Stimulated activated CD4-positive, alpha-beta T cell treated with anti-CD3 and anti-CD28 coated beads, TNF-alpha, amount 100 ng/mL, for 24 hours (primary cell): ENCODE data around the gene PIEZO2.
"Not testable (repeated sequence)": the region's sequence is repeated elsewhere in the genome, so short reads cannot be mapped to it uniquely, and the experiment has no call there.

ENCODE experiments used
- DNase-seq, 3 experiments: peaks; one replicate each; pipeline ENCODE4 v3.0.0-alpha.2; 2020; ENCODE audit warnings: low read depth in 3 of 3

Gene PIEZO2

DNA sequence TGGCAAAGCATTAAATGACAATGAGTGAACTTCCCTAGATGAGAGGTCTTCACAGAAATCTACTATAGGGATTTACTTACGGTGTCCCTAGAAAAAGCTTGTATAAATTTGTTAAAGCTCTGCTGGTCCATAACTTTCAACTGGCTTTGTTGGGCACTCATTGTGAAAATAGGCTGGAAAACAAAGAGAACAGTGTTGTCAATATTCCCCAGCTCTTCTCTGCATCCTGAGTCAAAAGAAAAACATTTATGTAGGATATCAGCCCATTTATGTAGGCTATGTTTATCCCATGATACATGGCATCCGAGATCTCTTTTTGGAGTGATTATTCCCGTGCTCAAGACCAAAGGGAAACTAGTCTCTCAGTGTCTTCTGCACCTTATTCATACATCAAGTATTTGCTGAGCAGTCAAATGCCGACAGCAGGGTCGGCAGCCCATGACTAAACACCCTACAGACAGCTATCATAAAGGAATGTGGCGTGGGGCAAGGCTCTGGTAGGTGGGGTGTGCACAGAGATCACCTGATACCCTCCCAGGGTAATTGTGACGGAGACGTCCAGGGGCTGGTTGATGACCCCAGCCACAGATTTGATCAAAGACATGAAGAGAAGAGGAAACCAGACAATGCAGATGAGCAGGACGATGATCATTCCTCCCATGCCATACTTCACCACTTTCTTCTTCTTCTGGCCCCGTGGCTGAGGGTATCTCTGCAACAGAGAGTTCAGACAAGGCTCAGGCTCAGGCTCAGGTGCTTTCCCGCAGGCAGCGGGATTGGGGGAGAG is 467.6 kb downstream of the PIEZO2 start:
- DNase-seq: no peak

DNA sequence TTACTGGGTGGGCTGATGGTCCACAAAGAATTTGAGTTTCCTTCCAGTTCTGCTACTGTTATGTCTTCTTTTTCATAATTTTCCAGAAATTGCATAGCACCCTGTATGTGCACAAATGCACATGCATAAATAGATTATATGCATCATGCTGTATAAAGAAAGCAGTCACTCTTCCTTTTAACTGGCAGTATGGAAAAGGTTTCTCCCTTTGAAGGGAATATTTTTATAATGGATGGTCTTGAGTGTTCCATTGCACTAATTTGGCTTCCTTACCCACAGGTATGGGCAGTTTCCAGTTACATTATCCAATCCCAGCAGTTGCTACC is 469.1 kb downstream of the PIEZO2 start:
- DNase-seq: no peak

DNA sequence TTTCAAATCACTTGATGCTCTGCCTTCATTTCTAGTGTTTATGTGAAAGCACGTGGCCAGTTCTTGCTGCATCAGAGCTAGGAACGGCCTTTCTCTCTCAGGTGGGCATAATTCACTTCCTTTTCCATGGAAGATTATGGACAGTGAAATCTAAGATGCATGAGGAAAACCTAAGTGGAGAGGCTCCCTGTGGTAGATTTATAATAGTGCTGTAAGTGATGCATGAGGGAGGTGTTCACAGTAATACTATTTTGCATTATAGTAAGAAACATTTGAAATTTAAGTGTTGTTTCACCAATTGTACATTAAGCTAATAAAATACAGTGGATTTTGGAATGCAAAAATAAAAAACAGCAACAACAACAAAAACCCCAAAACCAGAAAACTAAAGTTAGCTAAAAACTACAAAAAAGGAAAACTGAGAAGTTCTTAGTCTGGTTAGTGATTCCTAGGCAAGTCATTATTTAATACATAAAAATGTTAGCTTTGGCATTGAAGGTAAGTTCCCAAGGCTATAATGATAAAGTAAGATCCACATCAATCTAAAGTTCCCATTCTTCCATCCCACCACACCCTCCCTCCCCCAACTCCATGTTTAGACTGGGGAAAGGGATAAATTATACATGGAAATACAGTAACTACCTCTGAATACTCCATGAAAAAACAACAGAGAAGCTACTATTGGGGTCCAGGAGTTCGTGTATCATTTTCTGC is 469.7 kb downstream of the PIEZO2 start:
- DNase-seq: no peak

DNA sequence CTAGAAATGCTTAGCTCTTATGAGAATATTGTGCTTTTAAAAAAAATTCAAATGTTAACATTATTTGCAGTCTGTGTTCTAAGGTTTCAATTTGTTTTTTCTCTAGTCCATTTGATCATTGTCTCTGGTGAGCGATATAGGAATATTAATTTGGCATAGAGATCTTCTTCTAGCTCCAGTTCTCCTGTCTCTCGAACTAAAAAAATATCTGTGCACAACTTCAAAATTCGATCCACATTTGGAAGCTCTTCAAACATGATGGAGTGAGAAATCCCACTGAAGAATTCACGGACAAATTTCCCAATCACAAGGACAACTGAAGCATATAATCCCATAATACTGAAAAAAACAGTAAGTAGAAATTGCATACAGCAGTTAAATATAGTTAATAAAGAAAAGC is 477.9 kb downstream of the PIEZO2 start:
- DNase-seq: no peak

DNA sequence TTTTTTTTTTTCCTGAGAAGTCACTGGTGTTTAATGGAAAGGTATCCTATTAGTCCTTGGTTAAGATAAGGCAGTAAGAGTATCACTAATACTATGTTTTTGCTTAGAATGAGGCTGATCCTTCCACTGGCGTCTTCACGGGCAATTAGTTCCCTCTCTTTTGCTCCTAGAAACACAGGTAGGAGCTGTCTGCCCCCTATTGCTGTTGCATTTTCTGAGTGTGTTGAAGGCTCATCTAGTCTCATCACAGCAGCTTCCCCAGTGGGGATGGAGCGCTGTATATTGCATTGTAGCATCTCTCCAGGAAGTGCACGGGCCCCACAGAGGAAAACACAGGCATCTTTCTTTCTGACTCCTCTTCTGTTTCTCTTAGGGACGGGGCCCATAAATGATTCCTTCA is 478.5 kb downstream of the PIEZO2 start:
- no peak for DNase-seq

DNA sequence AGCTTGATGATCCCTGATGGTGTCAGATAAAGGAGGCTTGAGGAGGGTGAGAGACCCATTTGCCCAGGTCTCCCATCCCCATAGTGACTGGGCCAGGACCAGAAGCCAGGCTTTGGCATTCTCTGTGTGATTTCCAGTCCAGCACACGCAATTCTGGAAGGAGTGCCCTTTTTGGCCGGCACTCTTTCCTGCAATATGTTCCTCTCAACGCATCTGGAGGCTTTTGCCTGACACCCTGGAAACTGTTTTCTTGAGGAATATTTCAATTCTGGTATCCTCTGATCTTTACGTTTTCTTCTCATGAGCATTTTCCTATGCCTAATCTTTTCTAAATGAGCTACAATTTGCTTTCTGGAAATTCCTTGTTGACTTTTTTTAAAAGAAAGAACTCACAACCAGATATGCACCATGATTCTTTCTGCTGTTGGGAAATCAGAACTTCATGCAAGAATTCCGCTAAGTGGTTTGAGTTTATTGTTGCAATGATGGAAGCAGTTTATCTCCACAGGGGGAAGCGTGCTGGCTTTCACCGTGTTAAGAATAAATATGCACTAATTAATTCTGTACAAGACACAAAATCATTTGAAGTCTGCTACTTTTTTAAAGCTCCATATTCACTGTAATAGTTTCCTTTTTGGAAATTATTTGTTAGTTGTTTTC is 479.8 kb downstream of the PIEZO2 start:
- DNase-seq: no peak

DNA sequence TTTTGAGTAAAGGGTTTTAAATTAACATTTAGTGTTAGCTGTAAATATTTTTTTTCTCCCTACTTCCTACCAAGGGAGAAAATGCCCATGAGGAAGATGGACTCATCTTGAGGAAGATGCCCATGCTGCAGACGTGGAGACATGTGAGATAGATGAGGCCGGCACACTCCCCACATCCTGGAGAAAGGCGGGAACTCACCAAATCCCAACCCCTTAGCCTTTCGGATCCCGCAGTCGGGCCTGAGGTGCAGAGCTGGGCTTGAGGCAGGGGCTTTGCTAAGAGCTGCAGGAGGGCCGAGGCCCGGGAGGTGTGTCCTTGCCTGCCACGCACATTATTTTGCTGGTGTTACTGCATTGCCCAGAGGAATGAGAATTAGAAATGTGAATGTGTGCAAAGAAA is 485.6 kb downstream of the PIEZO2 start:
- DNase-seq: no peak

DNA sequence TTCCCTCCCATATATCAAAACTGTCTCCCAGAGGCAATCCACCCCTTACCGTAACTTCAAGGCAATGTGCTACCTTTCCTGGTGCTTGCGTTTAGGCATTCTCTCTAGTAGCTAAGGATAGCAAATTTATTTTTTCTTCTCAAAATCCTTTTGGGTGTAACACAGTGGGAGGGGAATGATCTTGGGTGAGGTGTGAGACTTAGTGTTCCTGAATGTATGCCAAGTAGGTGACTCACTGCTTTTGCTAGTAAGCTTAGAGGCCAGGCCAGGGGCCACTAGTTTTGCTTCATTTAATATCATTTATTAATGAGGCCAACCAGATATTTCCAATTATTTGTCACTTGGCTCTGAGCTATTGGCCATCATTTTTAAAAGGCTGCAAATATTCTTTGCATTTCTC is 488.1 kb downstream of the PIEZO2 start:
- no peak for DNase-seq

DNA sequence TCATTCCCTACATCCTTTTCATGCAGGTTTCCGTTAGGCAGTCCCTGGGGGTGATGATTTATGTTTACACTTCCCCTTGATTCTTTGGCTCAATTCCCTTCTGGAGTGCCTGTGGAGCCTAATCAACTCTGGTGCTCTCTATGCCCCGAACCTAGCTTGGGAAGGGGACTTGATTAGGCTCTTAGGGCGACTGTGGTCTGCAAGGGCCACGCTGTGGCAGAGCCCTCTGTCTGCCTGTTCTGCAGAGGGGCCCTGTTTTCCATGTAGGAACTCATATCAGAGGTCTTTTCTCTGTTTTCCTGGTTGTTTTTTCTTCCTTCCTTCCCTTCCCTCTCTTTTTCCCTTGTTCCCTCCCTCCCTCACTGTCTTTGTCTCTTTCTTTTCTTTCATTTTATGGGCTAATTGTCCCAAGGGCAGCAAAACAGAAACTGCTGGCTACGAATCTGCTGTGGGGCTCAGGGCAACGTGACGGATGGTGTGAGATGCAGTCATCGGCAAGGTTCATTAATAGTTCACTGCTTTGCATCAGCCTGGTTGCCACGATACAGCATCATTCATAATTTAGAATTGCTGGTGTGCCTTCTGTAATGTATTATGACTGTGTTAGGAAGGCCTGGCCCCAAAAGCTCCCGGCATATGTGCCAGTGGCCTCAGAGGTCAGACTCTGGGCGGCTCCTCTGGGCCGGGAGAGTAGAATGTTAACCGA is 489.0 kb downstream of the PIEZO2 start:
- DNase-seq: no peak

DNA sequence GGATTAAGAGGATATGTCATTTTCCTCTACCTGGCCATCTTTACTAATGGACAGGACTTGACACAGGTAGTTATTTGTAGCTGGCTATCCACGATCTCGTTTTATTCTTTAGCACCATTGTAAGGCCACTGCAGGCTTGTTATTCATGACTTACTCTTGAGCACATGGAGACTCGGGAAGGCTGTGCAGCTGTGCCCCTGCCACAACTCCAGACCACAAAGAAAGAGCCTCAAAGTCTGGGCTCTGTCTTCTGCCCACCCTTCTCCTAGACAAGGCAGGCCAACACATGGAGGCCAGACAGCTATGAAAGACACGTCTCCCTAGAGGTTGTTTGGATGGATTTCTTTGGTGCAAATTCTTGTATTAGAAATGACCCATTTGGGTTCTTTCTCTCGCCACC is 489.8 kb downstream of the PIEZO2 start:
- DNase-seq: no peak

DNA sequence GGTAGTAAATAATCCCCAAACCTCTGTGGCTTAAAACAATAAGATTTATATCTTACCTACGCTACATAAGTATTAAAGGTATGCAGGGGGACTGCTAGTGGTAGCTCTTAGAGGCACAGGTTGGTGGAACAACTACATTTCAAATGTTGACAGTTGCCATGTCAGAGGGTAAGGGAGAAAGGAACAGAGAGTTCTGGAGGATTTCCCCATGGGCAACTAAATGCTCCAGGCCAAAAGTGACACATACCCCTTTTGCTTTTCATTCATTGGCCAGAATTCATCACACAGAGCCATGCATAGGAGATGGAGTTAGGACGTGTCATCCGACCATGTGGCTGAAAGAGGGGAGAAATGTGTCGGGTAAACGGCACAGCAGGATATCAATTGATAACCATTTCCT is 490.4 kb downstream of the PIEZO2 start:
- DNase-seq: no peak

DNA sequence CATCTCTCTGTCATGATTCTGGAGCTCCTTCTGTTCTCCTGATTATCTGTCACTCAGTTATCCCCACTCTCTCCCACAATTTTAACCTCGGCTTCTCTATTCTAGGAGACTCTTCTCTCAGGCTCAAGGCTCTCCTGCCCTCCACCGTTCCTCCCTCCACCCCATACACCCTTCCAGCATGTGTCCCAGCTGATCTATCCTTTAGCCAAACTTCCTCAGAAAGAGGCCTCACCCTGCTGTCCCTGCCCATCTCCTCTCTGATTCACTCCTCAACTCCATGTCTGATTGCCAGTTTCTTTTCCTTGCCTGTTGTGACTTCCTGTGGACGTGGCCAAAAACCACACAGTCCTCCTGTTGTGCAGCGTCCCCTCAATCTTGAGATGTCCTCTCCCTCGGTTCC is 505.4 kb downstream of the PIEZO2 start:
- not testable (repeated sequence) for DNase-seq

DNA sequence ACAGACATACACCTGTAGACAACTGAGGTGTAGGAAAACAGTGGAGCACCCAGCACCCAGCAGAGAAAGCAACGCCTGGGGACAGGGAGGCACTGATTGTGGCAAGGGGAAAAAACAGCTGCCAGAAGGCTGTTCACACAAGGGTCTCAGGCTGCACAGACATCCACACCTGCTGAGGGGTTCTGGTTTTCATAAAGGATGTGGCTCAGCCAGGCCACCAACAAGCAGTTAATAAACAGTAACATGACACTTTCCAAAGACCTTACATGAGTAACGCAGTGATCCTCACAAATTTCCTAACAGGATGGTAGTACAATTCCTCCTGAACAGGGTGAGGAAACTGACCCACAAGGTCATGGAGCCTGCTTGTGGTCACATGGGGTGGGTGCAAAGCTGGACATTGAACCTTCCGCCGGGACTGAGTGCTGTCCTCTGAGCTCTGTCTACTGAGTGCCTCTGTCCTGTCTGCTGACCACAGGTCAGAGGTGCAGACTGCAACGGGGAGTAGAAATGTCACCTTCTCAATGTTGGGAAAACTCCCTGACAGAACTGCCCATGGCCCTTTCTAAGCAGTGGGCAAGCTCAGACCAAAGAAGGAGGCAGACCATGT is 506.3 kb downstream of the PIEZO2 start:
- not testable (repeated sequence) for DNase-seq

DNA sequence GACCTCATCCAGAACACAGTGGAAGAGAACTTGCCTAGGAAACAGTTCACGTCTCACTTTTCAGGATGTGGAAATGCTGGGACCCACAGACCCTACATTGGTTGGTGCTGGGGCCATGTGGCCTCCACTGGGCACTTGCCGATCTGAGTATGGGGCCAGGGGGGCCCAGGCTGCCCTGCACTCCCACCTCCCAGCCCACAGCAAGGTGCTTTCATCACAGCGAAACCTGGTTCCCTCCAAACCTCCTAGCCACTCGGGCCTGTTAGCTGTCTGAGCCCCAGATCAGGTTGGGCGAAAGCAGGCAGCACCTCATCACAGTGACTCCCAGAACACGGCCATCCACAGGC is 510.9 kb downstream of the PIEZO2 start:
- DNase-seq: not testable (repeated sequence)

DNA sequence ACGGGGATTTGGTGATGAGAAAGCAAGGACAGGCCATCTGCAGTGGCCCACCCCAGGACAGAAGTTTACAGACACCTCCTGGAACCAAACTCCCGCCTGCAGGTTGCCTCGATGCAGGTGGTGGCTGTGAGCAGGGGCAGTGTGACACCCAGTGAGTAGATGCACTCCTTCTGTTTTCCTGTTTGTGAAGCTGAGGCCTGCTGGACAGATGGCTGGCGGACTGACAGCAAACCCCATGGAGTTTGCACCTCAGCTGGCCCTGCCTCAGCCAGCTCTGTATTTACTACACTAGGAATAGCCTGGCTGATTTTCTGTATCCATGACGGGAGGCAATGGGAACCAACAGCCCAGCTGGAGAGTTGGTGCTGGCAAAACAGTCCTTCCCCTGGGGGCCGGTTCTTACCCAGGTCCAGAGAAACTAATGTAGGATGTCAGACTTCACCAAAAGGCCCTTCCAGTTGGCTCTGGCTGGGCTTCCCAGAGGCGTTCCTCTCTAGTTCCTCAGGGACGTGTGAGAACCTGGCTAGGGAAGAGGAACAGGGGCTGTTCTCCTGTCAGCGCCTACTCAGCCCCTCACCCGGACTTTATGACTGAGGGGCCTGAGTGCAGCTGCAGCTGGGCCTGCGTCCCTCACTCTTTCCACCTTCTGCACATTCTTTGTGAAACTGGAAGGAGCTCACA is 511.4 kb downstream of the PIEZO2 start:
- DNase-seq: not testable (repeated sequence)

DNA sequence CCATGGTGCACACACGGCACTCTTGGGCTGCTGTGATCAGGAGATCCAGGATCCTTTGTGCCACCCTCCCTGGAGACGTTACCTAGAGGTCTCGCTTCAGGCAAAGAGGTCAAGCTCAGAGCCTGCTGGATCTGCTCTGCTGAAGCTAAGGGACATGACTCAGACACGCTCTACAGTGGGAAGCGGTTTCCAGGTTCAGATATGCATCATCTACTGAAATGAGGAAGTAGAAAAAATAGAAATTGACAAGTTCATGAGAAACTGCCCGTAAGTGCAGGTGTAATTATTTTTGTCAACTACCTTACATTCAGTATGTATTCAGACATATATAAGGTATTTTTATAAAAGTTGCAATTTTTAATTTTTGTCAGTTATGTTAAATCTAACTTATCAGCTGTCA is 520.3 kb downstream of the PIEZO2 start:
- DNase-seq: not testable (repeated sequence)

DNA sequence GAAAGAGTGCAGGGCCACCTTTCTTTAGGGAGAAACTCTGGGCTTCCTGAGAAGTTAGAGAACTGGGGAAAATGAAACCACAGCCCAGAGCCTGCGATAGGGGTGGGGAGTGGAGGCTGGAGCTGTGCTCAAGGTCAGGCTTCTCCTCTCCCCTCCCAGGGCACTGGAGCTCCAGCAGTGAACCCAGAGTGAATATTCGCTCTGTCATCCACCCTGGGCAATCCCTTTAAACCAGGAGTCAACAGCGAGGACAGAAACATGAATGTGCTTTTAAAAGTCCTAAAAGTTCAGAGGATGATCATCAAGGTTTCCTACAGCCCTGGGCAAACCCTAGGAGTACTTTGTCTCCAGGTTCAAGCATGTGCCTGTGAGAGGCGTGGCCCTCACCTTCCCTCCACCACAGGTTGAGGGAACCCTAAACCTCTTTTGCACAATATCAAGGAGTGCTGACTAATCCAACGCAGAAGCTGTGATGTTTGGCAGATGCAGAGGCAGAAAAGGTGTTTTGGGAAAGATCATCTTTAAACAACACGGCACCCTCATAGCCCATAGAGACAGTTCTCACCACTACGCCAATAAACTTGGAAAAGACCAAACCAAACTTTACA is 522.7 kb downstream of the PIEZO2 start:
- DNase-seq: not testable (repeated sequence)

DNA sequence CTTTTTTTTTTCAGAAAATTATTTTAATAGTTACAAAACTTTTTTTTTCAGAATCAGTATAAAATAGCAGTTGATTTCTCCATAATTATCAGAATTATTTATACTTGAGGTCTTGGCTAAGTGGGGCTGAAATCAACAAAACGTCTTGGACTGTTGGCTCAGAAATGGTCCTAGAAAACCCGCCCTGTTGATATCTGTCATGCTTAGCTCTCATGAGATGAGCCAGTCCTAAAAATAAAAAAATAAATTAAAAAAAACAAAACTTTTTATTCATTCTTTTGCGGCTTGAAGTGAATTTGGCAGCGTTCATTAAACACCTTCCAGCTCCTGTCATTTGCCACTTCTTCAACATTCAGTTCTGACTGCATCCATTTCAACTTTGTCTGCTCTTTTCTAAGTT is 525.8 kb downstream of the PIEZO2 start:
- DNase-seq: not testable (repeated sequence)

DNA sequence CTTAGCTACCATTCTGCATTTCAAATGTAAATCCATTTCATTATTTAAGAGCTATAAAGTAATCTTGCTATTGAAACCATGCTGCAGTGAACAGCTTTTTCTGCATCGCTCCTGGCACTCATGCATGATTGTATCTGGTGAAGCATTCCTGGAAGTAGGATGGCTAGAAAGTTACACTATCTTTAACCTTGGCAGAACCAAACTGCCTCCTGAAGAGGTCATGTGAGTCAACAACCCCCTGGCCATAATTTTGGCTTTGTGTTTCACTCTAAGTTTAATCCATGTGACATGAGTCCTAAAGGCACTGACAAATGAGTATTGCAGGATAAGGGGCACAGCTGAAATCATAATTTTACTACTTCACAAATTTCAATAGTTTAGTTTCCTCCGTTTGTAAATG is 526.4 kb downstream of the PIEZO2 start:
- DNase-seq: not testable (repeated sequence)

DNA sequence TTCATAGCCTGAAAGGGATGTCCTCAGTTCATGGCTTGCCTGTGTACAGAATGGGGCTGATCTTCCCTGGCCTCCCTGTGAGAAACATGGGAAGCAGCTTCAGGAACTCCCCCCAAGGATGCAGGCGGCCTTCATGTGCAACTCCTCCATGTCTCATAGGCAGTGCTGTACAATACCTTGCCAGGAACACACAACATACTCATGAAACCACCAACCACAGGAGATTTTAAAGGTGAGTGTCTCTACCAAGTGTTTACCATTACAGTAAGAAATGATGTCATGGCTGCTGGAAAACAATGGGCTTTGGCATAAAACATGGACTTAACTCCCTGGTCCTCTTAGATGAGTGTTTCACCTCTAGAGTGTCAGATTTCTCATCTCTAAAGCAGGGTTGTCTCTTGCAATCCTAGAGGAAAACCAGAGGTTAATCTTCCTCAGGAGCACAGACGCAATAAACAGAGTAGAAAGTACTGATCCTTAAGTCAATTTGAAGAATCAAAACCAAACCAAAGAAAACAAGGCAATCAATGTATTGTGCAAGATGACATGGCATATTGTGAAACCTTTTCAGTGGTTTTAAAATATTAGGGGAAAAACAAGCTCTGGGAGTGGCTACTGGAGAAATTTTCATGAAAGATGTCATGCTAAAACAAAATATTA is 528.6 kb downstream of the PIEZO2 start:
- DNase-seq: not testable (repeated sequence)
